Measurements from ENCODE around the gene RPS6KC1. TPM values are rescaled to one million over a fixed set of nuclear protein-coding genes. Genes with fewer than 3 reads are reported as not detected.
"Not testable (repeated sequence)": the region's sequence is repeated elsewhere in the genome, so short reads cannot be mapped to it uniquely, and the experiment has no call there.

RPS6KC1 gene
- total RNA-seq, 1 donor from 2014 or later: 25.6 TPM

- no peaks in the 10 kb centered on the region for H3K4me1 ChIP-seq (ENCODE audit: insufficient read depth, low read length)
- no peak overlapping the region for H3K27ac ChIP-seq (ENCODE audit: low read depth, low read length)
- no peak overlapping the region for H3K4me3 Mint-ChIP-seq (ENCODE audit: unreplicated experiment)
- DNase-seq (ENCODE audit: low read depth): no peak
- no peak overlapping the region for H3K27ac Mint-ChIP-seq (ENCODE audit: unreplicated experiment)
- H3K79me2 ChIP-seq (ENCODE audit: insufficient read depth, low read length): peaks cover 2% of the 10 kb centered on the region
- H3K36me3 Mint-ChIP-seq (ENCODE audit: low read depth, unreplicated experiment): peaks cover 12% of the 10 kb centered on the region
- H3K4me3 ChIP-seq (ENCODE audit: insufficient read depth, low read depth, low read length): no peak overlapping the region
- no peaks in the 10 kb centered on the region for H3K27me3 ChIP-seq (ENCODE audit: insufficient read depth, low read length)
- no peak for FAIRE-seq
- no peak overlapping the region for H2AFZ ChIP-seq (ENCODE audit: low read depth, low read length)
- H3K9ac ChIP-seq (ENCODE audit: low read length): no peak overlapping the region
- H3K4me1 Mint-ChIP-seq (ENCODE audit: low read depth, unreplicated experiment): no peaks in the 10 kb centered on the region
- no peaks in the 10 kb centered on the region for H3K9me3 ChIP-seq (ENCODE audit: insufficient read depth, low read depth, low read length)
- peaks cover 2% of the 10 kb centered on the region for H3K9me3 Mint-ChIP-seq (ENCODE audit: unreplicated experiment)
- H4K20me1 ChIP-seq (ENCODE audit: insufficient read depth, low read length): peaks cover 21% of the 10 kb centered on the region
- no peaks in the 10 kb centered on the region for H3K27me3 Mint-ChIP-seq (ENCODE audit: low read depth, unreplicated experiment)
- no peaks in the 10 kb centered on the region for H3K36me3 ChIP-seq (ENCODE audit: insufficient read depth, low read length)
- no peak for TF ChIP-seq EZH2 (IDR thresholded peaks at IDR 0.05; ENCODE audit: insufficient read depth, low read length)
- no peak overlapping the region for H3K4me2 ChIP-seq (ENCODE audit: low read length)
Observed at GRCh38 chr1:213154056-213154685, 103.1 kb downstream of the RPS6KC1 start.

DNA sequence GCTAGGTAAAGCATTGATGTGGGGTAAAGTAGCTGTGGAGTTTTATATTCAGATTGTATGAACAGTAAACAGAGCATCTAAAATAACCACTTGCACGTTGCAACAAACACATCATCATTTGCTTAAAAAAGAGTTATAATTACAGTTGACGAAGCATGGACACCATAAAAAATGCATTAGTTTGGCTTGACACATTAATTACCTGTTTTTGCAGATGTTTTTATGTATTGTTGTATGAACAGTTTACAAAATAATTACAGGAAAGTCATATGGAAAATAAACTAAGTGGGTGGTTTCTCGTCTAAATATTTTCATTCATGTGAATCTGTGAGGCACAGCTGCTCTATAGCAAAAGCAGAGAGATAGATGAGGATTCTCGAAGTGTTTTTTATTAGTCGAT is 108.3 kb downstream of the RPS6KC1 start:
- no peak overlapping the region for H3K4me3 ChIP-seq (ENCODE audit: insufficient read depth, low read depth, low read length)
- no peaks in the 10 kb centered on the region for H3K9me3 Mint-ChIP-seq (ENCODE audit: unreplicated experiment)
- no peak for FAIRE-seq
- H3K27me3 ChIP-seq (ENCODE audit: insufficient read depth, low read length): no peaks in the 10 kb centered on the region
- H3K4me1 ChIP-seq (ENCODE audit: insufficient read depth, low read length): no peaks in the 10 kb centered on the region
- H3K4me3 Mint-ChIP-seq (ENCODE audit: unreplicated experiment): no peak overlapping the region
- no peak overlapping the region for H3K27ac Mint-ChIP-seq (ENCODE audit: unreplicated experiment)
- H4K20me1 ChIP-seq (ENCODE audit: insufficient read depth, low read length): peaks cover 9% of the 10 kb centered on the region
- no peaks in the 10 kb centered on the region for H3K9me3 ChIP-seq (ENCODE audit: insufficient read depth, low read depth, low read length)
- TF ChIP-seq EZH2 (IDR thresholded peaks at IDR 0.05; ENCODE audit: insufficient read depth, low read length) (no peak), CTCF (IDR thresholded peaks at IDR 0.05; ENCODE audit: insufficient read depth, low read depth, low read length) (no peak)
- no peaks in the 10 kb centered on the region for H3K27me3 Mint-ChIP-seq (ENCODE audit: low read depth, unreplicated experiment)
- H3K4me1 Mint-ChIP-seq (ENCODE audit: low read depth, unreplicated experiment): no peaks in the 10 kb centered on the region
- H3K9ac ChIP-seq (ENCODE audit: low read length): no peak overlapping the region
- no peak overlapping the region for H2AFZ ChIP-seq (ENCODE audit: low read depth, low read length)
- no peak overlapping the region for H3K4me2 ChIP-seq (ENCODE audit: low read length)
- H3K36me3 ChIP-seq (ENCODE audit: insufficient read depth, low read length): no peaks in the 10 kb centered on the region
- H3K27ac ChIP-seq (ENCODE audit: low read depth, low read length): no peak overlapping the region
- no peak for DNase-seq (ENCODE audit: low read depth)
- peaks cover 16% of the 10 kb centered on the region for H3K36me3 Mint-ChIP-seq (ENCODE audit: low read depth, unreplicated experiment)
- no peaks in the 10 kb centered on the region for H3K79me2 ChIP-seq (ENCODE audit: insufficient read depth, low read length)

GRCh38 chr1:213160442-213160841 is 109.4 kb downstream of the RPS6KC1 start:
- not testable (repeated sequence) for H3K27ac ChIP-seq (ENCODE audit: low read depth, low read length); H3K4me1 Mint-ChIP-seq (ENCODE audit: low read depth, unreplicated experiment); H3K27ac Mint-ChIP-seq (ENCODE audit: unreplicated experiment); H2AFZ ChIP-seq (ENCODE audit: low read depth, low read length); DNase-seq (ENCODE audit: low read depth); H3K9ac ChIP-seq (ENCODE audit: low read length); H3K4me1 ChIP-seq (ENCODE audit: insufficient read depth, low read length); H4K20me1 ChIP-seq (ENCODE audit: insufficient read depth, low read length); H3K36me3 ChIP-seq (ENCODE audit: insufficient read depth, low read length); H3K27me3 Mint-ChIP-seq (ENCODE audit: low read depth, unreplicated experiment); H3K9me3 Mint-ChIP-seq (ENCODE audit: unreplicated experiment); H3K79me2 ChIP-seq (ENCODE audit: insufficient read depth, low read length); H3K9me3 ChIP-seq (ENCODE audit: insufficient read depth, low read depth, low read length); H3K4me2 ChIP-seq (ENCODE audit: low read length); H3K4me3 Mint-ChIP-seq (ENCODE audit: unreplicated experiment); FAIRE-seq; H3K27me3 ChIP-seq (ENCODE audit: insufficient read depth, low read length); H3K4me3 ChIP-seq (ENCODE audit: insufficient read depth, low read depth, low read length)
- peaks cover 14% of the 10 kb centered on the region for H3K36me3 Mint-ChIP-seq (ENCODE audit: low read depth, unreplicated experiment)

Data from astrocyte (in vitro differentiated cells and primary cell).